ENCODE data around the gene ARHGEF17. TPM values are rescaled to one million over a fixed set of nuclear protein-coding genes. Genes with fewer than 3 reads are reported as not detected.

Gene ARHGEF17
- polyA plus RNA-seq, 3 donors from 2014 or later: not detected

GRCh38 chr11:73308961-73309919 is 1.2 kb downstream of the ARHGEF17 start:
- no peak overlapping the region for H3K27ac Mint-ChIP-seq
- H3K9me3 Mint-ChIP-seq: no peaks in the 10 kb centered on the region
- peaks cover 18 to 20% of the 10 kb centered on the region in 2 donors for H3K4me1 Mint-ChIP-seq
- peaks cover 4 to 21% (median 16%) of the 10 kb centered on the region in 3 donors for H3K27me3 Mint-ChIP-seq (ENCODE audit: low read depth in 3 of 3)
- no peak for DNase-seq
- no peaks in the 10 kb centered on the region for H3K36me3 Mint-ChIP-seq
- peak overlapping the region in 2 of 5 donors; percentile 7 to 21 for H3K4me3 Mint-ChIP-seq

GRCh38 chr11:73310076-73310475 is 2.0 kb downstream of the ARHGEF17 start:
- DNase-seq: no peak
- peaks cover 25 to 27% of the 10 kb centered on the region in 2 donors for H3K4me1 Mint-ChIP-seq
- H3K36me3 Mint-ChIP-seq: no peaks in the 10 kb centered on the region
- peak overlapping the region in 2 of 5 donors; percentile 21 to 42 for H3K4me3 Mint-ChIP-seq
- no peaks in the 10 kb centered on the region for H3K9me3 Mint-ChIP-seq
- peaks cover 4 to 19% (median 11%) of the 10 kb centered on the region in 3 donors for H3K27me3 Mint-ChIP-seq (ENCODE audit: low read depth in 3 of 3)
- H3K27ac Mint-ChIP-seq: no peak overlapping the region

- Mint-ChIP-seq H3K36me3 (no peaks in the 10 kb centered on the region), H3K4me3 (no peak overlapping the region), H3K27me3 (ENCODE audit: low read depth in 3 of 3) (peaks cover 4 to 13% (median 10%) of the 10 kb centered on the region in 3 donors), H3K27ac (no peak overlapping the region), H3K9me3 (no peaks in the 10 kb centered on the region), H3K4me1 (peaks cover 25 to 27% of the 10 kb centered on the region in 2 donors)
- no peak for DNase-seq
These were observed 2.8 kb downstream of the ARHGEF17 start for GRCh38 chr11:73310661-73311393.

- no peaks in the 10 kb centered on the region for H3K36me3 Mint-ChIP-seq
- H3K4me1 Mint-ChIP-seq: peaks cover 24 to 26% of the 10 kb centered on the region in 2 donors
- H3K4me3 Mint-ChIP-seq: no peak overlapping the region
- no peak overlapping the region for H3K27ac Mint-ChIP-seq
- no peak for DNase-seq
- no peaks in the 10 kb centered on the region for H3K9me3 Mint-ChIP-seq
- H3K27me3 Mint-ChIP-seq (ENCODE audit: low read depth in 3 of 3): peaks cover 4 to 11% (median 9%) of the 10 kb centered on the region in 3 donors
These were observed 3.4 kb downstream of the ARHGEF17 start for GRCh38 chr11:73311394-73311869.

GRCh38 chr11:73312036-73312435 is 4.0 kb downstream of the ARHGEF17 start:
- peaks cover 18 to 20% of the 10 kb centered on the region in 2 donors for H3K4me1 Mint-ChIP-seq
- H3K4me3 Mint-ChIP-seq: no peak overlapping the region
- no peak for DNase-seq
- H3K9me3 Mint-ChIP-seq: no peaks in the 10 kb centered on the region
- H3K27me3 Mint-ChIP-seq (ENCODE audit: low read depth in 3 of 3): peaks cover 4 to 13% (median 4%) of the 10 kb centered on the region in 3 donors
- no peaks in the 10 kb centered on the region for H3K36me3 Mint-ChIP-seq
- no peak overlapping the region for H3K27ac Mint-ChIP-seq

- no peak overlapping the region for H3K27ac Mint-ChIP-seq
- no peak for DNase-seq
- H3K4me1 Mint-ChIP-seq: peaks cover 15% of the 10 kb centered on the region in 2 donors
- no peaks in the 10 kb centered on the region for H3K9me3 Mint-ChIP-seq
- peaks cover 0 to 9% (median 2%) of the 10 kb centered on the region in 3 donors for H3K27me3 Mint-ChIP-seq (ENCODE audit: low read depth in 3 of 3)
- H3K4me3 Mint-ChIP-seq: no peak overlapping the region
- H3K36me3 Mint-ChIP-seq: no peaks in the 10 kb centered on the region
These were observed 4.8 kb downstream of the ARHGEF17 start for GRCh38 chr11:73312851-73313327.

GRCh38 chr11:73313652-73314051 is 5.6 kb downstream of the ARHGEF17 start:
- Mint-ChIP-seq H3K27ac (peak overlapping the region in 2 of 6 donors; percentile 5 to 92), H3K9me3 (no peaks in the 10 kb centered on the region), H3K4me1 (peaks cover 15% of the 10 kb centered on the region in 2 donors), H3K36me3 (no peaks in the 10 kb centered on the region), H3K4me3 (no peak overlapping the region), H3K27me3 (ENCODE audit: low read depth in 3 of 3) (peaks cover 0 to 9% (median 2%) of the 10 kb centered on the region in 3 donors)
- no peak for DNase-seq

- Mint-ChIP-seq H3K4me3 (peak overlapping the region in 3 of 5 donors; percentile 7 to 44 (median 15)), H3K36me3 (no peaks in the 10 kb centered on the region), H3K4me1 (peaks cover 15% of the 10 kb centered on the region in 2 donors), H3K27ac (peak overlapping the region in 5 of 6 donors; percentile 40 to 92 (median 79)), H3K9me3 (no peaks in the 10 kb centered on the region), H3K27me3 (ENCODE audit: low read depth in 3 of 3) (peaks cover 2 to 9% (median 3%) of the 10 kb centered on the region in 3 donors)
- peak; percentile 33 to 52 (median 47) for DNase-seq
These were observed 6.3 kb downstream of the ARHGEF17 start for GRCh38 chr11:73314117-73314961.

GRCh38 chr11:73315293-73316020 is 7.4 kb downstream of the ARHGEF17 start:
- peaks cover 15% of the 10 kb centered on the region in 2 donors for H3K4me1 Mint-ChIP-seq
- H3K36me3 Mint-ChIP-seq: no peaks in the 10 kb centered on the region
- H3K27ac Mint-ChIP-seq: peak overlapping the region in 5 of 6 donors; percentile 70 to 92 (median 85)
- no peak overlapping the region for H3K4me3 Mint-ChIP-seq
- H3K9me3 Mint-ChIP-seq: no peaks in the 10 kb centered on the region
- DNase-seq: no peak
- H3K27me3 Mint-ChIP-seq (ENCODE audit: low read depth in 3 of 3): peaks cover 2 to 8% (median 3%) of the 10 kb centered on the region in 3 donors

GRCh38 chr11:73316422-73316821 is 8.3 kb downstream of the ARHGEF17 start:
- Mint-ChIP-seq H3K27ac (peak overlapping the region in 3 of 6 donors; percentile 6 to 10 (median 7)), H3K36me3 (no peaks in the 10 kb centered on the region), H3K4me1 (peaks cover 15% of the 10 kb centered on the region in 2 donors), H3K27me3 (ENCODE audit: low read depth in 3 of 3) (peaks cover 2 to 9% (median 3%) of the 10 kb centered on the region in 3 donors), H3K4me3 (no peak overlapping the region), H3K9me3 (no peaks in the 10 kb centered on the region)
- DNase-seq: no peak

- no peaks in the 10 kb centered on the region for H3K36me3 Mint-ChIP-seq
- H3K27ac Mint-ChIP-seq: peak overlapping the region in 1 of 6 donors; percentile 30
- H3K4me3 Mint-ChIP-seq: no peak overlapping the region
- H3K27me3 Mint-ChIP-seq (ENCODE audit: low read depth in 3 of 3): peaks cover 2 to 6% (median 3%) of the 10 kb centered on the region in 3 donors
- no peaks in the 10 kb centered on the region for H3K9me3 Mint-ChIP-seq
- peaks cover 15% of the 10 kb centered on the region in 2 donors for H3K4me1 Mint-ChIP-seq
- DNase-seq: no peak
These were observed 9.3 kb downstream of the ARHGEF17 start for GRCh38 chr11:73317373-73317772.

- Mint-ChIP-seq H3K27ac (no peak overlapping the region), H3K4me1 (peaks cover 15% of the 10 kb centered on the region in 2 donors), H3K27me3 (ENCODE audit: low read depth in 3 of 3) (peaks cover 2 to 6% (median 3%) of the 10 kb centered on the region in 3 donors), H3K4me3 (no peak overlapping the region), H3K9me3 (no peaks in the 10 kb centered on the region), H3K36me3 (no peaks in the 10 kb centered on the region)
- no peak for DNase-seq
These were observed 9.7 kb downstream of the ARHGEF17 start for GRCh38 chr11:73317803-73318202.
